ENCODE measurements around the gene RXRA. TPM values are rescaled to one million over a fixed set of nuclear protein-coding genes. Genes with fewer than 3 reads are reported as not detected.
A peak's percentile ranks its signal among the peaks of the same experiment; 100 is the strongest.

Gene RXRA
- total RNA-seq, 3 donors from 2014 or later, result 31.0 to 63.0 (median 31.5) TPM

- no peak for DNase-seq (ENCODE audit: low spot score in 2 of 2)
- H3K9me3 ChIP-seq, result no peaks in the 10 kb centered on the region
These were observed 32.5 kb downstream of the RXRA start for GRCh38 chr9:134358662-134359319.

GRCh38 chr9:134359493-134360179, 33.4 kb downstream of the RXRA start:
- Histone ChIP-seq H3K36me3 (no peaks in the 10 kb centered on the region), H3K27me3 (no peaks in the 10 kb centered on the region), H3K9me3 (no peaks in the 10 kb centered on the region), H3K4me1 (peaks cover 36 to 54% of the 10 kb centered on the region in 2 donors), H3K4me3 (no peak overlapping the region), H3K27ac (peak overlapping the region in 1 of 2 donors; percentile 32)
- intact Hi-C loops (cut with DNase I; ENCODE audit: low total_unique reads), result no loop called here
- no peak for DNase-seq (ENCODE audit: low spot score in 2 of 2)
- TF ChIP-seq POLR2A (IDR thresholded peaks at IDR 0.05), result no peak
- TF ChIP-seq CTCF (IDR thresholded peaks at IDR 0.05), result no peak
- no peak for TF ChIP-seq POLR2AphosphoS5 (IDR thresholded peaks at IDR 0.05)

More at GRCh38 chr9:134358662-134359319, 32.5 kb downstream of the RXRA start:
- H3K27me3 ChIP-seq, result no peaks in the 10 kb centered on the region
- H3K36me3 ChIP-seq, result no peaks in the 10 kb centered on the region
- TF ChIP-seq POLR2A (IDR thresholded peaks at IDR 0.05) (no peak), CTCF (IDR thresholded peaks at IDR 0.05) (no peak), POLR2AphosphoS5 (IDR thresholded peaks at IDR 0.05) (no peak)
- H3K4me3 ChIP-seq, result no peak overlapping the region
- H3K27ac ChIP-seq, result peak overlapping the region; percentile 74 to 91
- peaks cover 40 to 57% of the 10 kb centered on the region in 2 donors for H3K4me1 ChIP-seq
- intact Hi-C loops (cut with DNase I; ENCODE audit: low total_unique reads), result no loop called here

GRCh38 chr9:134360180-134360759, 34.0 kb downstream of the RXRA start:
- H3K4me3 ChIP-seq, result no peak overlapping the region
- H3K36me3 ChIP-seq, result no peaks in the 10 kb centered on the region
- H3K4me1 ChIP-seq, result peaks cover 32 to 47% of the 10 kb centered on the region in 2 donors
- DNase-seq (ENCODE audit: low spot score in 2 of 2), result no peak
- TF ChIP-seq POLR2A (IDR thresholded peaks at IDR 0.05) (no peak), POLR2AphosphoS5 (IDR thresholded peaks at IDR 0.05) (no peak), CTCF (IDR thresholded peaks at IDR 0.05) (no peak)
- H3K27me3 ChIP-seq, result no peaks in the 10 kb centered on the region
- peak overlapping the region in 1 of 2 donors; percentile 32 for H3K27ac ChIP-seq
- no peaks in the 10 kb centered on the region for H3K9me3 ChIP-seq
- intact Hi-C loops (cut with DNase I; ENCODE audit: low total_unique reads), result no loop called here

GRCh38 chr9:134360897-134361296, 34.6 kb downstream of the RXRA start:
- peak in 1 of 3 donors; percentile 32 for TF ChIP-seq POLR2AphosphoS5 (IDR thresholded peaks at IDR 0.05)
- TF ChIP-seq POLR2A (IDR thresholded peaks at IDR 0.05), result no peak
- peak overlapping the region in 1 of 2 donors; percentile 3 for H3K27ac ChIP-seq
- H3K4me1 ChIP-seq, result peaks cover 35 to 47% of the 10 kb centered on the region in 2 donors
- no peaks in the 10 kb centered on the region for H3K9me3 ChIP-seq
- no peaks in the 10 kb centered on the region for H3K36me3 ChIP-seq
- DNase-seq (ENCODE audit: low spot score in 2 of 2), result peak; percentile 66 to 84
- no peak overlapping the region for H3K4me3 ChIP-seq
- H3K27me3 ChIP-seq, result no peaks in the 10 kb centered on the region
- intact Hi-C loops (cut with DNase I; ENCODE audit: low total_unique reads), result no loop called here

GRCh38 chr9:134361426-134361825, 35.2 kb downstream of the RXRA start:
- Histone ChIP-seq H3K27ac (peak overlapping the region in 1 of 2 donors; percentile 26), H3K4me1 (peaks cover 36 to 48% of the 10 kb centered on the region in 2 donors), H3K9me3 (no peaks in the 10 kb centered on the region), H3K36me3 (no peaks in the 10 kb centered on the region), H3K4me3 (no peak overlapping the region), H3K27me3 (no peaks in the 10 kb centered on the region)
- DNase-seq (ENCODE audit: low spot score in 2 of 2), result no peak
- TF ChIP-seq POLR2AphosphoS5 (IDR thresholded peaks at IDR 0.05) (no peak), POLR2A (IDR thresholded peaks at IDR 0.05) (no peak), CTCF (IDR thresholded peaks at IDR 0.05) (no peak)
- intact Hi-C loops (cut with DNase I; ENCODE audit: low total_unique reads), result no loop called here
